ENCODE data around the gene SAMD4B.
"Not testable (repeated sequence)": the region's sequence is repeated elsewhere in the genome, so short reads cannot be mapped to it uniquely, and the experiment has no call there.

Gene SAMD4B

GRCh38 chr19:39310558-39311311 lies 31.5 kb upstream of the SAMD4B start:
- DNase-seq (ENCODE audit: low read depth) = no peak

GRCh38 chr19:39314016-39314728 lies 28.0 kb upstream of the SAMD4B start:
- DNase-seq (ENCODE audit: low read depth) = no peak

DNA sequence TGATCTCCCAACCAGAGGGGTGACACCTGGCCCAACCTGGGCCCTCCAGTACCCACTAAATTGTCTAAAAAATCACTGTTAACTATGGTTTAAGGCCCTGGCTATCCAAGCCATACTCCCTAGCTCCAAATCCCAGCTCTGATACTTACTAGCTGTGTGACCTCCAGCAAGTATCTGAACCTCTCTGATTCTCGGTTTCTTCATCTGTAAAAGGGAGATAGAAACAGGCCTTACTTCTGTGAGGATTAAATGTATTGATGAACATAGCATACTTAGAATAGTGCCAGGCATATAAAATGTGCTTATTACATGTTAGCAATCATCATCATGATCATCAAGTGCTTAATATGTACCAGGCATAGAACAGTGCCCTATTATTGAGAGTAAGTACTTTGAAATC lies 26.3 kb upstream of the SAMD4B start:
- no peak for DNase-seq (ENCODE audit: low read depth)

DNA sequence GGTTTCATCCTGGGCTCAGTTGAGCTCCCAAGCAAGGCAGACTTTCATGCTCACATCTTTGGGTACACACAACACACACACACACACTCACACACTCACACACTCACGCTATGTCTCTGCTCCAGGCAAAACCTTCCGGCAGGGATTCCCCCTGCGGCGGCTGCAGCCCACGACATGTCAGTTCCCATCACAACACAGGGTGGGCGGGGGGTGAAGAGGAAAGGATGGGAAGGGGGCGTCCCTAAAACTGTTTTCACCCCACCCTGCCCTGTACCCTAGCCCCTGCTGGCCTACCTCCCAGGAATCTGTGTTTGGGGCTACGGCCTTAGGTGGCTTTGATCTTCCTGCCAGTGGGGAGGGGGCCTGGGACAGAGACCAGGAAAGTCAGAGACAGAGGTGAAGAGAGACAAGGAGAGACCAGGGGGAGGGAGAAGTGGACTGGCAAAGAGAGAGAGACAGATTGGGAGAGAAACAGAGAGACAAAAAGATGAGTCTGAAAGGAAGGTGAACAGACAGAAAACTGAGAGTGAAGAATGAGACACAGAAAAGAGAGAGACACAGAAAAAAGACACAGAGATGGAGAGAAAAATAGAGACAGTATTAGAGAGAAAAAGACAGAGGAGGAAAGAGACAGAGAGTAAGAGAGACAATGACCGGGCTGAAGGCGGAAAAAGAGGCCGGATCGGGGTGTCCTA lies 25.4 kb upstream of the SAMD4B start:
- no peak for DNase-seq (ENCODE audit: low read depth)

- DNase-seq (ENCODE audit: low read depth) = no peak
These were observed 24.7 kb upstream of the SAMD4B start for GRCh38 chr19:39317476-39317875.

DNA sequence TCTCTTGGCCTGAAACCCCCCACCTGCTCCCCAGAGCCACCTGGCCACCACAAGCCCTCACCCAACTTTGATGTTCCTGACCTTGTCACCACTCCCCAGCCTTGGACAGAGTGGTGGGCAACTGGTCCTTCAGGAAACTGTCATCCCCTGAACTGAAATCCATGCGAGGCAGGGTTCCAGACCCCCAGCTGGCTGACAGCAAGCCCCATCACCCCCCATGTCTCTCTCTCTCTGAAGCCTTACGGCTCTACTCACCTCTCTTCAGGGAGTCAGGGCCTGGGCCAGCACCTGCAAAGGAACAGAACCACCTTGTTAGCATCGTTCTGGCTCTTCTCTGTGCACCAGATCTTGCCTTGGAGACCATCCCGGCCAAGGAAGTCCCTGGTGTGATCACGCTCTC lies 24.1 kb upstream of the SAMD4B start:
- DNase-seq (ENCODE audit: low read depth) = no peak

- DNase-seq (ENCODE audit: low read depth) = no peak
These were observed 23.5 kb upstream of the SAMD4B start for GRCh38 chr19:39318690-39319089.

GRCh38 chr19:39319098-39319891 lies 22.9 kb upstream of the SAMD4B start:
- DNase-seq (ENCODE audit: low read depth) = no peak

DNA sequence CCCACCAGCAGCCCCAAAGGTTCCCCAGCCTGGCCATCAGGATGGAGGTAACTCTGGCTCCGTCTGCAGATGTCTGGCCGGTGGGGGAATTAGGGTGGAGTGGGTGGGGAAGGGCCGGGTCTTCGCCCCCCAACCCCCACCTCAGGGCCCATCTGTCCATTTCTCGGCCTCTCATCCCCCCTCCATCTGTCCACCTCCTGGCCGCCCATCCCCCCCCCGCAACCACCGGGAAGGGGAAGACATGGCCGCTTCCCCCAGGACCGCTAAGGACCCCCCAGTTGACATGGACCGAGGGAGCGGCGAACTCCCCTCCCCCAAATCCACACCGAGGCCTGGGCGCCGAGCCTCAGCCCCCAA lies 22.4 kb upstream of the SAMD4B start:
- DNase-seq (ENCODE audit: low read depth) = no peak

- no peak for DNase-seq (ENCODE audit: low read depth)
These were observed 20.9 kb upstream of the SAMD4B start for GRCh38 chr19:39321117-39321831.

GRCh38 chr19:39321832-39322176 lies 20.4 kb upstream of the SAMD4B start:
- no peak for DNase-seq (ENCODE audit: low read depth)

DNA sequence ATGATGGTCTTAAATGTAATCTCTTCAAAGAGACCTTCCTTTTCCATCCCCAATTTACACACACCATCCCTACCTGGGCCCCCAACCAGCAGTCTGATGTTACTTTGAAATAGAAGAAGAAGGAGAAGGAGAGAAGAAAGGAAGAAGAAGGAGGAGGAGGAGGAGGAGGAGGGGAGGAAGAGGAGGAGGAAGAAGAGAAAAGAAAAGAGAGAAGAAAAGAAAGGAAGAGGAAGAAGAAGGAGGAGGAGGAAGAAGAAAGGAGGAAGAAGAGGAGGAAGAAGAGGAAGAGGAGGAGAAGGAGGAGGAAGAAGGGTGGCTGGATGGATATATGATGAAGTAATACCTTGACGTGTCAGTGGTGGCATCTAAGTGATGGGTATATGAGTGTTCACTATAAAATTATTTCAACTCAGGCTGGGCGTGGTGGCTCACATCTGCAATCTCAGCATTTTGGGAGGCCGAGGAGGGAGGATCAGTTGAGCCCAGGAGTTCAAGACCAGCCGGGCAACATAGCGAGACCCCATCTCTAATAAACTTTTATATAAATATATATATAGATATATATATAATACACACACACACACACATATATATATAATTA lies 17.9 kb upstream of the SAMD4B start:
- no peak for DNase-seq (ENCODE audit: low read depth)

DNA sequence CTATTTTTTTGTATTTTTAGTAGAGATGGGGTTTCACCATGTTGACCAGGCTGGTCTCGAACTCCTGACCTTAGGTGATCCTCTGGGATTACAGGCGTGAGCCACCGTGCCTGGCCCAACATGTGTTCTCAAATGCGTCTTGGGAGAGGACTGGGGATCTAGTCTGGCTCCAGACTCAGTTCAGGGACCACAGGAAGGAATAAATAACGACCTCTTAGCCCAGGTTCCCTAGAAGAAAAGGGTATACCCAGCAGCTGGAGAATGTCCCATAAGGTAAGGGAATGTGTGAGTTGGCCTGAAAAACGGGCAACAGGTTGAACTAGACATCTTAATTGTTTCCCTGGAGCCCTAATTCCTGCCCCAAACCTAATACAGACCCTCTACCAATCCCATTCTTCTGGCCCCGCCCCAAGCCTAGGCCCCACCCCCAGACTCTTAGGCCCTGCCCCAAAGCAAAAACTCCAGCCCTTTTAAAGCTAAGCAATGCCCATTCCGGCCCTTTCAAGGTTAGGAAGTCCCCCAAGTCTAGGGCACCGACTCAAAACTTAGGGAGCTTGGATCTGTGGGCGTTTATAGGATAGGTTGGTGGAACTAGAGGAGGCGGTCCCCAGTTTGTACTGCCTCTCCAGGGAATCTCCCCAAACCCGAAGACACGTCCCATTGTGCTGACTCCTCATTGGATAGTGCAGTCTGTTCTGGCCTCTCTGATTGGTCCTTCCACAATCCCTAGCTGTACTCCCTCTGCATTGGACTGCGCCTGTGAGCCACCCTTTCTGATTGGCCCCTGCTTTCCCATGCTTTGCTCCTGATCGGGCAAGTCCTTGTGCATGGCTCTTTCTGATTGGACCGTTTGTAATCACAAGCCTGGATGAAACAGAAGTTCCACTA lies 16.2 kb upstream of the SAMD4B start:
- DNase-seq (ENCODE audit: low read depth) = no peak

DNA sequence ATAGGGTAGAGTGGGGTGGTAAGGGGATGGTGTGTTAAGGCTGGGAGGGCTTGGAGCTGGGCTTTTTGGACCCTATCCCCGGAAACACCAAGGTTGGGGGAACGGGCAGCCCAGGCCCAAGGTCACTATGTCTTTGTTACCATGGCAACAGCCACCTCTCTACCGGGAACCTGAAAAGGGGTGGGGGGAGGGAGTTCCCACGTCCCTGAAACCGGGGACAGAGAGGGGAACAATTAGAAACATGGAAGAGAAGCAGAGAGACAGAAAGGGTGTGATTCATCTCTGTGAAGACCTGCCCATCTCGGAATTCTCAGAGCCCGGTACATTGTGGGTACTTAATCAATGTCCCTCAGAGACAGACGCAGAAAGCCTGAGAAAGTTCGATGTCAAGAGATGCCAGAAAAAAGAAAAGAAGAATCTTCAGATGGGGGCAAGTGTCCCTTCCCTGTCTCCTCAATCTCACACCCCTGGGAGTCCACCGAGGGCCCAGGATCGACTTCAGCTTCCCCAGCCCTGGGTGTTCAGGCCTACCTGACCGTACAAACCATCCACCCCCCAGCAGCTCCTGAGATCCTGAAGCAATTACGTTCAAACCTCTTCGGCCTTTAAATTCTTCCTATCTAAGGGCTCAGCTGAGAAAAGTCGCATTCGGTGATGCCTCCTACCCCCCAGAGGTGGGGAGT lies 14.7 kb upstream of the SAMD4B start:
- no peak for DNase-seq (ENCODE audit: low read depth)

- peak; percentile 56 for DNase-seq (ENCODE audit: low read depth)
These were observed 14.0 kb upstream of the SAMD4B start for GRCh38 chr19:39328046-39328705.

DNA sequence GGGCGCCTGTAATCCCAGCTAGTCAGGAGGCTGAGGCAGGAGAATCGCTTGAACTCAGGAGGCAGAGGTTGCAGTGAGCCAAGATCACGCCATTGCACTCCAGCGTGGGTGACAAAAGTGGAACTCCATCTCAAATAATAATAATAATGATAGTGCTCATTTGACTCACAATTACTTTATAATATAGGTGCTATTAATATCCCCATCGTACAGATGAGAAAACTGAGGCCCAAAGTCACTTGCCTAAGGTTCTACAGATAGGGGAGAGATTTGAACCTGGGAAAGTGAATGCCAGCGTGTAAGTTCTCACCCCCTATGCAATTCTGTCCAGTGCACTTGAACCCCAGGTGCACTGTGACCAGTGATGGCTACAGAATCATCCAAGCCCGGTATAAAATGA lies 12.3 kb upstream of the SAMD4B start:
- no peak for DNase-seq (ENCODE audit: low read depth)

GRCh38 chr19:39332293-39332692 lies 9.9 kb upstream of the SAMD4B start:
- no peak for DNase-seq (ENCODE audit: low read depth)

GRCh38 chr19:39332738-39333137 lies 9.5 kb upstream of the SAMD4B start:
- not testable (repeated sequence) for DNase-seq (ENCODE audit: low read depth)

DNA sequence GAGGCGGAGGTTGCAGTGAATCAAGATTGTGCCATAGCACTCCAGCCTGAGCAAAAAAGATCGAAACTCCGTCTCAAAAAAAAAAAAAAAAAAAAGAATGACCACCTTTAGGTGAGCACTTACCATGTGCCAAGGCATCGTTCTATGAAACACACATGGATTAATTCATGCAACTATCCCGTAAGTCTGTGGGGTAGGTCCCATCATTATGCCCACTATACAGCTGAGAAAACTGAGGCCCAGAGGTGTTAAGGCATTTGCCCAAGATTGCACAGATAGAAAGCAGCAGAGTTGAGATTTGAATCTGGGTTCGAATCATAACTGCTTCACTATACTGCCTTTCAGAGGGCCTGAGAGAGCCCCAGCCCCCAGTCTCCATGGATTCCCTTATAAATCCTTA lies 8.7 kb upstream of the SAMD4B start:
- no peak for DNase-seq (ENCODE audit: low read depth)

Measured in fibroblast of gingiva (primary cell).